ENCODE measurements around the gene KIF25.

The KIF25 gene, protein sequence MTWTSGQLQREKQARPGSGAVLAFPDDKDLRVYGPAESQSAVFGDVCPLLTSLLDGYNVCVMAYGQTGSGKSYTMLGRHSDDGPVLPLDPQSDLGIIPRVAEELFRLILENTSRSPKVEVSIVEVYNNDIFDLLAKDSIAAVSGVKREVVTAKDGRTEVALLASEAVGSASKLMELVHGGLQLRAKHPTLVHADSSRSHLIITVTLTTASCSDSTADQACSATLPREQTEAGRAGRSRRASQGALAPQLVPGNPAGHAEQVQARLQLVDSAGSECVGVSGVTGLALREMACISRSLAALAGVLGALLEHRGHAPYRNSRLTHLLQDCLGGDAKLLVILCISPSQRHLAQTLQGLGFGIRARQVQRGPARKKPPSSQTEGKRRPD

DNA sequence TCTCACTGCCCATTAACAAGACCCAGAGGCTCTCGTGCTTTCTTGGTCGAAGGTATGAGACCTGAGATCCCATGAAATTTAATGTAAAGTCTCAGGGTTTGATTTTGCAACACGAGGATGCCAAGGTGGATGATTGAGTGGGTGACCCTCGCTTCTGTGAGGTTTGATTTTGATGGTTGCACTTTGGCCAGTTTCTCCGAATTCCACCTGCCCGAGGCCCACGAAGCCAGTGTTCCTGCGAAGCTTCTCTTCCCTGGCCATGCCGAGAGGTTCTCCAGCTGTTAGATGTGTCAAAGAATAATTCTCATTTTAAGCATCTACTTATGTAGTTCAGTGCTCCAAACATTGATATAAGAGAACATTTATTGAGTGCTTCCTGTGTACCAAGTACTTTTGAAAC, at the start of gene KIF25:
Gene KIF25 (plus strand): TSS at position 30 of the 400 bp plus-strand sequence. CDS start 31,915 bp downstream, outside the sequence.
- Mint-ChIP-seq H3K36me3 (no peaks in the 10 kb centered on the region), H3K4me3 (peak within 1 kb of the TSS; percentile 31), H3K27me3 (peaks cover 35% of the 10 kb centered on the region), H3K9me3 (peaks cover 2% of the 10 kb centered on the region), H3K27ac (no peak within 1 kb of the TSS), H3K4me1 (peaks cover 6% of the 10 kb centered on the region)
- ATAC-seq, result no peak

DNA sequence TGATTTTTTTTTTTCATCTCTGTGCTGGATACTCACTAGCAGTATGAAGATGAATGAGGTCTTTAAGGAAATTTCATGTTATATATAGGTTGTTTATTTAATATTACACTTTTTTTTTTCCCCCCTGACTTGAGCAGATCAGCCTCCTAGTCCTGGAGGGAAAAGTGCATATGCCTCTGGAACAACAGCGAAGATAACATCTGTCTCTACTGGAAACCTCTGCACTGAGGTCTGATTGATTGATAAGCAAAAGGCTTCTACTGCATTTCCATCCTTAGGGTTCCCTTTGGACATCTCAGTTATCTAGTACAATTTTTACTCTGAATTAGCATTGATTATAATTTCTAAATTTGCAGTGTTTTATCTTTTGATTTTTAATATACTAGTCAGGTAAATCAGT, 49.8 kb upstream of the KIF25 start:
- Mint-ChIP-seq H3K4me1 (no peaks in the 10 kb centered on the region), H3K36me3 (peaks cover 62% of the 10 kb centered on the region)
- no peak for ATAC-seq

DNA sequence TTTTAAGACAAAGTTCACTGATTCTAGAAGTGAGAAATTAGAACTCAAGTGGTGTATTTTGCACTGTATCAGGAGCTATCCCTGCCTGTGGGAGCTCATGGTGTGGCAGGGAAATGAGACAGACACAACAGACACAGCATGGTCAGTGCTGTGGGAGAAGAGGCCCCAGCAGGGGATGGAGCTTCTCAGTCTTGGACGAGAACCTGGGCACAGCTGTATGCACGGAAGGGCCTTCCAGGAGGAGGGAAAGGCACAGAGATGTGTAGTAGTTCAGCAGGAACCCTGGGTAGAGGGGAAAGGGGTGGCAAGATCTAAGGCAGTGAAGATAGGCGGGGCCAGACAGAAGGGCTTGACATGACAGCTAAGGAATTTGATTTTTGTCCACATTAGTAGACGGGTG, 48.8 kb upstream of the KIF25 start:
- H3K27me3 Mint-ChIP-seq, result no peaks in the 10 kb centered on the region
- no peak overlapping the region for H3K27ac Mint-ChIP-seq
- no peaks in the 10 kb centered on the region for H3K9me3 Mint-ChIP-seq
- no peaks in the 10 kb centered on the region for H3K4me1 Mint-ChIP-seq
- peaks cover 56% of the 10 kb centered on the region for H3K36me3 Mint-ChIP-seq
- H3K4me3 Mint-ChIP-seq, result no peak overlapping the region
- ATAC-seq, result no peak

More for the DNA sequence above, 49.8 kb upstream of the KIF25 start:
- Mint-ChIP-seq H3K4me3 (no peak overlapping the region), H3K9me3 (no peaks in the 10 kb centered on the region), H3K27ac (no peak overlapping the region), H3K27me3 (no peaks in the 10 kb centered on the region)

DNA sequence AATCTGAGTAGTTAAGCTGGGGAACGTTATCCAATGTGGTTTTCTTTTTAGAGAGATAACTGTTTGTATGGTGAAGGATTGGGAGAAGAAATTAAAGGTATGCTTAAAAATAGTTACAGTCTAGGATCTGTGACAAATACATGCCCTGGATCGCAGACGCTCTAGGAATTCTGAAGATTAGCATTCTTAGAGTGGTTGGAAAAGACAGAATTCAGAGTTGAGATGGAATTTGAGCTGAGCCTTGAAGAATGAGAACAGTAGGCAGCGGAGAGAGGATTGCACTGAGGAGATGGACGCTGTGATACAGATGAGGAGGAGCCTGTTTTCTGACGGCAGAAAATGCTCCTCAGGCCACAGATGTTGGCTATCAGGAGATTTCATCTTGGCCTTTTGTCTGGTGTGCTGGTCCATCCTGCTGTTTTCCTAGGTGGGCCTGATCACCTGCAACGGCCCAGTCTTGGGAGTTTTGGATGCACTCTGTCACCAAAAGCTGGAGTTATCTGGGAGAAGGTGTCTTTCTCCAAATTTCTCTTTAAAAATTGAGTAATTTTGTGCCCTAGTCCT, 48.3 kb upstream of the KIF25 start:
- no peak overlapping the region for H3K4me3 Mint-ChIP-seq
- H3K27me3 Mint-ChIP-seq, result no peaks in the 10 kb centered on the region
- no peaks in the 10 kb centered on the region for H3K9me3 Mint-ChIP-seq
- no peaks in the 10 kb centered on the region for H3K4me1 Mint-ChIP-seq
- no peak overlapping the region for H3K27ac Mint-ChIP-seq
- H3K36me3 Mint-ChIP-seq, result peaks cover 52% of the 10 kb centered on the region
- no peak for ATAC-seq

DNA sequence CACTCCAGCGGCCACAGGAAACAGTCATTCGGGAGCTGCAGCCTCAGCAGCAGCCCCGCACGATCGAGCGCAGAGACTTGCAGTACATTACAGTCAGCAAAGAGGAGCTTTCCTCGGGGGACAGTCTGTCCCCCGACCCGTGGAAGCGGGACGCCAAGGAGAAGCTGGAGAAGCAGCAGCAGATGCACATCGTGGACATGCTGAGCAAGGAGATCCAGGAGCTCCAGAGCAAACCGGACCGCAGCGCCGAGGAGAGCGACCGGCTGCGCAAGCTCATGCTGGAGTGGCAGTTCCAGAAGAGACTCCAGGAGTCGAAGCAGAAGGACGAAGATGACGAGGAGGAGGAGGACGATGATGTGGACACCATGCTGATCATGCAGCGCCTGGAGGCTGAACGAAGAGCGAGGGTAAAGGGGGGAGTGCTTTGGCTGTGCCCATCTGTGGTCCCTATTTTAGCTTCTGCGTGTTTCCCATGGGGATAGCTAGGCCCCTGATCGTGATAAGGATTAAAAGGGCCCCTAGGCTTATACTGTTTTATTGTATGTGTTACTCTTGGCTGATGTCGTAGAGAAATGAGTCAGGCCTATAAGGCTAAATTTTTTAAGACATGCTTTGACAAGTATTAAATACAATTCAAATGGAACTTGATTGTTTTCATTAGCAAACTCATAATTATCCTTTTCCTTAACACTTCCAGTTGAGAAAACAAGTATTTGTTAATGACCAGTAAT, 45.5 kb upstream of the KIF25 start:
- Mint-ChIP-seq H3K9me3 (no peaks in the 10 kb centered on the region), H3K27ac (no peak overlapping the region), H3K27me3 (no peaks in the 10 kb centered on the region), H3K4me3 (no peak overlapping the region), H3K36me3 (peaks cover 57% of the 10 kb centered on the region), H3K4me1 (no peaks in the 10 kb centered on the region)
- ATAC-seq, result no peak

DNA sequence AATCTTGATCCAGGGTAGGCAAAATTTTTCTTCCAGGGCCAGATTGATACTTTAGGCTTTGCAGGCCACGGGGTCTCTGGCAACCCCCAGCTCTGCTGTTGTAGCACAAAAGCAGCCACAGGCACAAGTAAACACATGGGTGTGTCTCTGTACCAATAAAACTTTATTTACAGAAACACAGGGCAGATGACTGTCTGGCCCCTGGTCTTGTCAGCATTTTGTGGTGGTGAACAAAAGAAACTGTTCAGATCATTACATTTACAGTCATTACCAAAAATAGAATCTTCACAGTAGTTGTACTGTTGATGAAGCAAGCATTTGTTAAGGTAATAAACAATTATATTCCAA, 45.0 kb upstream of the KIF25 start:
- Mint-ChIP-seq H3K9me3 (no peaks in the 10 kb centered on the region), H3K36me3 (peaks cover 61% of the 10 kb centered on the region), H3K4me3 (no peak overlapping the region), H3K4me1 (no peaks in the 10 kb centered on the region), H3K27ac (no peak overlapping the region), H3K27me3 (no peaks in the 10 kb centered on the region)
- ATAC-seq, result no peak

DNA sequence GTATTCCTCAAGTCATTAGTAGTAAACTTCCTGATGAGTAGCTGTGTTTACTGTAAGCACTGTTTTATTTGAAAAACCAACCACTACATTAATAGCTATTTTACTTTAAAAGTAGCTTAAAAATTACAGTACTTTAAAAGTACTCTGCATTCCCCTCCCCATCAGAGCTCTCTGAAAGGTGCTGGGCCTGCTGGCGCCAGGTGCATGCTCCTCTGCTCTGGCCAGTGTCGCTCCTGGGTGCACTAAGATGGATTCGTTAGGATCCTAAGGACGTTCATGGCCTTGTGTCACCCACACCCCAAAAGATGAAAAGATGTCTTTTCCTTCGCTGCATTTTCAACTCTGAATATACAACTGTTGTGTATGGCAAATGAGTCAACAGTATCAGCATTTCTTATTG, 43.9 kb upstream of the KIF25 start:
- Mint-ChIP-seq H3K36me3 (peaks cover 58% of the 10 kb centered on the region), H3K4me1 (no peaks in the 10 kb centered on the region), H3K4me3 (no peak overlapping the region), H3K27me3 (no peaks in the 10 kb centered on the region), H3K9me3 (no peaks in the 10 kb centered on the region), H3K27ac (no peak overlapping the region)
- ATAC-seq, result no peak

DNA sequence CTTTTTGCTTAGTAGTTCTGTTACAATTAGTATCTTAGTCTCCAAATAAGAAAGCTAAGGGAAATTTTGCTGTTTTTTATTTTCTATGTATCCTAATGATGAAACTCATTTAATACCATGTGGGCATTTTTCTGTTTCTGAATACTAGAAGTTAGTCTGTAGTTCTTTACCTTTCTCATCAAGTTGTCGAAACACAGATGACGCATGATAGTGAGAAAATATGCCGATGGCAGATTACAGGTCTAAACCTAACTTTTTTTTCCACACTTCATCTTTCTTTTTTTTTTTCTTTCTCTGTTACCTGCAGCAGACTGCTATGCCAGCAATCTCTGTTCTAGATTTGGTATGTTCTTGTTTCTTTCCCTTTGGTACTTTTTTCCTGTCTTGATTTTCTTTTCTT, 43.3 kb upstream of the KIF25 start:
- H3K27ac Mint-ChIP-seq, result no peak overlapping the region
- no peak overlapping the region for H3K4me3 Mint-ChIP-seq
- H3K36me3 Mint-ChIP-seq, result peaks cover 52% of the 10 kb centered on the region
- H3K27me3 Mint-ChIP-seq, result no peaks in the 10 kb centered on the region
- no peaks in the 10 kb centered on the region for H3K4me1 Mint-ChIP-seq
- ATAC-seq, result no peak
- no peaks in the 10 kb centered on the region for H3K9me3 Mint-ChIP-seq

DNA sequence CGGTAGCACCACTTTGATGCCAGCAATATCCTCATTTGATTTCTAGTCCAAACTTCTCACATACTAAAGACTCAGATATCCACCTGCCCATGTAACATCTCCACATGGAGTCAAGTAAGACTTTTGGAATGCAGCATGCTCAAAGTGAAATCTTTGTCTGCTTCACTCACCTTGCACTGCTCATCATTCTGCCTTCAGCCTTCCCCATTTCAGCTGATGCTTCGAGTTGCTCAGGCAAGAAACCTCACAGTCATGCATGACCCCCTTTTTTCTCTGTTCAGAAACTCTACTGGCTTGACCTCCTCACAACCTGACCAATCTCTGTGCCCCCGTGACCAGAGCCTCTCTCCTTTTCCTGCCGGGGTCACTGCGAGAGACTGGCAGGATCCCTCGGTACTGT, 41.0 kb upstream of the KIF25 start:
- Mint-ChIP-seq H3K27ac (no peak overlapping the region), H3K36me3 (peaks cover 37% of the 10 kb centered on the region), H3K4me1 (no peaks in the 10 kb centered on the region), H3K9me3 (no peaks in the 10 kb centered on the region), H3K4me3 (no peak overlapping the region), H3K27me3 (no peaks in the 10 kb centered on the region)
- ATAC-seq, result no peak

DNA sequence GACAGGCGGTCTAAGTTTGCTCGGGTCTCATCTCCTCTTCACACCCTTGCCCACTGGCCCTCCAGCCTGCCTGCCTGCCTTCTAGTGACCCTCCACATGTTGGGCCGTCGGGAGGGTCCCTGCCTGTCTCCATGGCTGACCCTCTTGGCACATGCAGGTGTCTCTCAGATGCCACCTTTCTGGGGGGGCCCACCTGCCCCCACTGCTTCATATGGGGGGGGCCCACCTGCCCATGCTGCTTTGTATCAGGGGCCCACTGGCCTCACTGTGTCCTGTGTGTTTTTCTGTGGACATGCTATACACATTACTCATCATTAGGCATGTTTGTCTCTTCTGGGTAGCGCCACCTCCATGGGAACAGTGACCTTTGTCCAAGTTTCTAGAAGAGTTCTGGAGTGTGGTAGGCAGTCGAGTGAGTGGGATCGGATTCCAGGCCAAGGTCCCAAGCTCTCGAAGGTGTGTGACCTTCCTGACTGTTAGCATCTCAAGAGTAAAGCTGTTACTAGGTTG, 40.4 kb upstream of the KIF25 start:
- Mint-ChIP-seq H3K36me3 (peaks cover 37% of the 10 kb centered on the region), H3K27ac (no peak overlapping the region), H3K4me1 (no peaks in the 10 kb centered on the region), H3K4me3 (no peak overlapping the region), H3K9me3 (no peaks in the 10 kb centered on the region), H3K27me3 (no peaks in the 10 kb centered on the region)
- no peak for ATAC-seq

DNA sequence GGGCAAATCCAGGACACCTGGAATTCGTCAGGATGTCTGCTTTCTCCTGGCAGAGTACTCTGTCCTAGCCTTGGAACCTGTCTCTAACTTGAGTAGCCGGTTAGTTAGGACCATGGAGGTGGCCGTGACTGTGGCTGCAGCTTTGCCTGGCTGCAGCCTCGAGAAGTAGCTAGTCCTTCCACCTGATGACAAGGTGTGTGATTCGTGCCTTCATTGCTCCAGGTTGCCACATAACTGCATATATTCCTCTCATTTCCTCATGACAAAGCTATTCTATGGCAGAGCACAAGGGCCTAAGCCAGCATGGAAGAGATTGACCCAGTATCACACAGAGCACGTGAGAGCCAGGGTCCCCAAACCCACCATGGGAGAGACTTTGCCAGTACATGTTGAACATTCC, 39.8 kb upstream of the KIF25 start:
- Mint-ChIP-seq H3K27ac (no peak overlapping the region), H3K4me1 (no peaks in the 10 kb centered on the region)

DNA sequence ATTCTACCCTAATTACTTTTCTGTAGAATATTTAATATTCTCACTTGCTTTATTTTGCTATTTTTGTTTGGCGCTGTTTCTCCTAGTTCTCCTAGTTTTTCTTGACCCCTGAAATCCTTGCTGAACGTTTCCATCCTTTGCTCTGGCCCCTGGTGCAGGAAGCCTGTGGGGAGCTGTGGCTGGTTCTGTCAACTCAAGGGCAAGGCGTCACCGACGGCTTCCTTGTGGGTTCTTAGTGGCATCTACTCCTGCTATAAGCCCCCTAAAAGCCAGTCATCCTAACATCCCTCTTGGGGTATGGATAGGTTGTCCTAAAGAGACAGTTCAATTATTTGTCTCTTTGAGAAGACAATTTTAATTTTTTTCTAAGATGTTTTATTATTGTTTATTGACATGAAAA, 36.9 kb upstream of the KIF25 start:
- H3K9me3 Mint-ChIP-seq, result no peaks in the 10 kb centered on the region

More for the DNA sequence above, 39.8 kb upstream of the KIF25 start:
- H3K4me3 Mint-ChIP-seq, result no peak overlapping the region
- H3K36me3 Mint-ChIP-seq, result peaks cover 41% of the 10 kb centered on the region
- H3K9me3 Mint-ChIP-seq, result no peaks in the 10 kb centered on the region
- H3K27me3 Mint-ChIP-seq, result no peaks in the 10 kb centered on the region
- no peak for ATAC-seq

DNA sequence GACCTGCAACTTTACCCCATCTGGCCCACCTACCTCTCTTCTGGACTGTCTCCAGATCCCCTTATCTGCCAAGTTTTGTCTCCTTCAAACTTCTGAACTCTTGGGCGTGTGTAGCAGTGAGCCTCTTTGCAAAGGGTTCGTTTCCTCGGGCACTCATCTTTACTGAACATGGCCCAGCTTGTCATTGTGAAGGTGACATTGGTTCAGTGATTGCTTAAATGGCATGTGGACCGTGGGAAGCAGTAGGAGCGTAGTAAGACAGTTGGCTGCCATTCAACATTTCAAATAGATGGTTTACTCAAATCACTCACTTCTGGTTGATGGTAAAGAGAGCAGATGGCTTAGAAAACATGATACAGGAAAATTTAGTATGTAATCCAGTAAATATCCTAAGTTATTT, 34.8 kb upstream of the KIF25 start:
- Mint-ChIP-seq H3K27ac (no peak overlapping the region), H3K27me3 (no peaks in the 10 kb centered on the region), H3K4me3 (no peak overlapping the region), H3K36me3 (peaks cover 58% of the 10 kb centered on the region), H3K4me1 (no peaks in the 10 kb centered on the region), H3K9me3 (no peaks in the 10 kb centered on the region)
- no peak for ATAC-seq

More for the DNA sequence above, 36.9 kb upstream of the KIF25 start:
- H3K27ac Mint-ChIP-seq, result no peak overlapping the region
- H3K4me1 Mint-ChIP-seq, result no peaks in the 10 kb centered on the region
- no peaks in the 10 kb centered on the region for H3K27me3 Mint-ChIP-seq
- no peak overlapping the region for H3K4me3 Mint-ChIP-seq
- peaks cover 56% of the 10 kb centered on the region for H3K36me3 Mint-ChIP-seq
- no peak for ATAC-seq

DNA sequence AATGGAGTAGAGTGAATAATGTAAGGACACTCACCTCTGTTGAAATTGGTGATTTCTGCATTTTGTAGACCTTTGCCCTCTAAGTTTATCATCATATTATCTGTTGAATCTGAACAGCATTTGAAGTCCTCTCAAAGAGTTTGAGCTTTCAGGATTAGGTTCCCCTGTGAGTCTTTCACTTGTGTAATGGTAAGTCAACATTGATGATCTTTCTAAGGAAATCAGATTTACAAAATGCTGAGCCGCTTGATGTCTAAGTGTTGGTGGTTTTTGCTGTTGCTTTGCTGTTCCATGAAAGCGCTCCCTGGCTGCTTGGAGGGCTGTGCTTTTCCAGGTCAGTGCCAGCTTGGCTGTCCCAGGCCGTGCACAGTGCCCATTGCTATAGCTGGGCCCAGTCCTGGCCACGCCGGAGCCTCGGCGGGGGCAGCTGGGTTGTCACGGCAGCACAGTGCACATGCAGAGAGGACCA, 33.8 kb upstream of the KIF25 start:
- H3K4me3 Mint-ChIP-seq, result no peak overlapping the region
- H3K4me1 Mint-ChIP-seq, result no peaks in the 10 kb centered on the region
- ATAC-seq, result no peak
- no peak overlapping the region for H3K27ac Mint-ChIP-seq
- H3K9me3 Mint-ChIP-seq, result no peaks in the 10 kb centered on the region
- peaks cover 61% of the 10 kb centered on the region for H3K36me3 Mint-ChIP-seq
- H3K27me3 Mint-ChIP-seq, result no peaks in the 10 kb centered on the region

DNA sequence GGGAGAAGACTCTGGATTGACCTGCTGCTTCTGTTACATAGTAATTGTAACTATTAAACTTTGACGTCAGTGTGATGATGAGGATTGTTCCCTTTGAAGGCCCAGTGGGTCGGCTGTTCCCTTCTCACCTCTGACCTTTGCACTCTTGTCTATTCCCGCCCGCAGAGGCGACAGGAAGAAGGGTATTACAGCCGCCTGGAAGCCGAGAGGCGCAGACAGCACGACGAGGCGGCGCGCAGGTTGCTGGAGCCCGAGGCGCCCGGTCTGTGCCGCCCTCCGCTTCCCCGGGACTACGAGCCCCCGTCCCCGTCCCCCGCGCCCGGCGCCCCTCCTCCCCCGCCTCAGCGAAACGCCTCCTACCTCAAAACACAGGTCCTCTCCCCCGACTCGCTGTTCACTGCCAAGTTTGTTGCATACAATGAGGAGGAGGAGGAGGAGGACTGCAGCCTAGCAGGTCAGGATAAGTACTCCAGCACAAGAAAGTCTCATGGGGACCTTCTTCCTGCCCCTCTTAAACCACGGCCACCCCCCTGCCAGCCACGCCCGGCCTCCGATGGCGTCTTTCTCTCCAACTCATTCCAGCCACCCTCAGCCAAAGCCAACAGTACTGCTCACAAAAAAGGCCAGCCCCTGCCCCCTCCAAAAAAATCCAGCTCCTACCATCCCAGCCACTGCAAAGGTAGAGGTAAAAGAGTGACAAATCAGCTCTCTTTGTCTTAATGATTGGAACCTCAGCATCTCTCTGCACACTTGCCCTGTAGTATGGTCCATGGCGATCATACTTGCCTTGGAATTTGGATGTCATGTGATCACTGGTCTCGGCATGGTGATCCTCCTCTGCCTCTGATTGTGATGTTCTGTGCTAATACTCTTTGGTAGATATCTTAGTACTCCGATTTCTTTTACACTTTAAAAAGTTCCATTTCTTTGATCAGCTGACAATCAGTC, 31.6 kb upstream of the KIF25 start:
- ATAC-seq, result no peak
- no peaks in the 10 kb centered on the region for H3K9me3 Mint-ChIP-seq
- no peak overlapping the region for H3K4me3 Mint-ChIP-seq
- H3K36me3 Mint-ChIP-seq, result peaks cover 72% of the 10 kb centered on the region
- H3K27ac Mint-ChIP-seq, result no peak overlapping the region
- H3K27me3 Mint-ChIP-seq, result no peaks in the 10 kb centered on the region
- no peaks in the 10 kb centered on the region for H3K4me1 Mint-ChIP-seq

Measured in stimulated activated memory B cell treated with anti-CD40 and anti-IgM and Interleukin-4, amounts not matched to agents 10 μg/mL and 1 μg/mL and 100 μg/mL, for 72 hours (primary cell).